Nephron (organoid): ENCODE measurements around the gene ATP1B2.
A peak's percentile ranks its signal among the peaks of the same experiment; 100 is the strongest.

Source experiments
- H3K27ac Mint-ChIP-seq, 3 experiments: 2 replicates each; pipeline ENCODE4 v1.8.0; 2020; ENCODE audit warnings: mixed read lengths in 3 of 3, mild to moderate bottlenecking in 2 of 3, moderate library complexity in 1 of 3
- H3K27me3 Mint-ChIP-seq: 2 replicates; pipeline ENCODE4 v1.8.0; 2021; ENCODE audit warnings: low read depth, mild to moderate bottlenecking, moderate library complexity, mixed read lengths
- H3K36me3 Mint-ChIP-seq: 2 replicates; pipeline ENCODE4 v1.8.0; 2020; ENCODE audit warnings: low read depth, mixed read lengths
- H3K4me1 Mint-ChIP-seq: 2 replicates; pipeline ENCODE4 v1.8.0; 2020; ENCODE audit warnings: mixed read lengths
- H3K4me3 Mint-ChIP-seq, 3 experiments: 2 replicates each; pipeline ENCODE4 v1.8.0; 2020; ENCODE audit warnings: mild to moderate bottlenecking in 3 of 3, mixed read lengths in 3 of 3, moderate library complexity in 2 of 3
- H3K9me3 Mint-ChIP-seq: 2 replicates; pipeline ENCODE4 v1.8.0; 2020; ENCODE audit warnings: mixed read lengths
- CTCF ChIP-seq, 3 experiments: fragments of 200-600 bp; sonication (generic); IDR thresholded peaks; one replicate each; pipeline ENCODE4 v1.5.0; 2021; ENCODE audit warnings: antibody characterized with exemption in 3 of 3; ENCODE audit not compliant: unreplicated experiment in 3 of 3

Gene ATP1B2

DNA sequence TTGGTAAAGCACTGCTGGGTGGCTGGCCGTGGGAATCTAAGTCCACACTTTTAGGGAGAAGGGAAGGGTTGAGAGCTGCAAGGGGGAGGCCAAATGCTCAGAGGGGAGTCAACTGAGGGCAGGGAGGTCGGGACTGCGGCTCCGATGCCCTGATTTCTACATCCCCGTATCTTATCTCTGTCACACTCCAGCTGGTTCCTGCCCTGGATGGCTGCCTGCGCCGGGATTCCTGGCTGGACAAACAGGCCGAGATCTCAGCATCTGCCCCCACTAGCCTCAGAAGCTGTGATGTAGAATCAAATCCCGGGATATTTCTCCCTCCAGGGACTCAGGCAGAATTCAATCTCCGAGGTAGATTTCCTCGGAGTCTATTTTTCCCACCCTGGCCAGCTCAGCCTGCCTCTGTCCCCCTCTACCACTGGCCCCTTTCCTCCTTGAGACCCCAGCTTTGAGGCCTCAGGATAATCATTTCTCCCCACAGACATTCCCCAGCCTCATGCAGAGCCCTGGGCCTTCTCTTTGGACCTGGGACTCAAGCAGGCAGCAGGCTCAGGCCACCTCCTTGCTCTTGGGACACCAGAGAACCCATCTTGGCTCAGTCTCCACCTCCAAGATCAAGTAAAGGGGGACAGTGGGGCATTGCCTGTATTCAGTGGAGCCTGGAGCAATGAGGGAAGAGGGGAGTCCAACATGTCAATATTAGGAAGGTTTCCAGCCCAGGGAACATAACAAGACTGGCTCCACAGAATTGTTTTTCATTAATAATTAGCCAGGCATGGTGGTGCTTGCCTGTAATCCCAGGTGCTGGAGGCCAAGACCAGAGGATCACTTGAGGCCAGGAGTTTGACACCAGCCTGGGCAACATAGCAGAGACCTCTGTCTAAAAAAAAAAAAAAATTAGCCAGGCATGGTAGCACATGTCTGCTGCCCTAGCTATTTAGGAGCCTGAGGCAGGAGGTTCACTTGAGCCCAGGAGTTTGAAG is 19.0 kb upstream of the ATP1B2 start:
- H3K9me3 Mint-ChIP-seq = no peaks in the 10 kb centered on the region
- H3K4me1 Mint-ChIP-seq = peaks cover 4% of the 10 kb centered on the region
- peaks cover 4% of the 10 kb centered on the region for H3K27me3 Mint-ChIP-seq
- H3K27ac Mint-ChIP-seq = no peak overlapping the region
- TF ChIP-seq CTCF (IDR thresholded peaks at IDR 0.05; ENCODE audit: unreplicated experiment in 3 of 3) = no peak
- H3K4me3 Mint-ChIP-seq = no peak overlapping the region
- H3K36me3 Mint-ChIP-seq = peaks cover 3% of the 10 kb centered on the region

- peak overlapping the region in 2 of 3 experiments; percentile 40 to 81 for H3K27ac Mint-ChIP-seq
- peak; percentile 18 to 26 (median 24) for TF ChIP-seq CTCF (IDR thresholded peaks at IDR 0.05; ENCODE audit: unreplicated experiment in 3 of 3)
- no peak overlapping the region for H3K4me3 Mint-ChIP-seq
- H3K27me3 Mint-ChIP-seq = peaks cover 4% of the 10 kb centered on the region
- no peaks in the 10 kb centered on the region for H3K9me3 Mint-ChIP-seq
- no peaks in the 10 kb centered on the region for H3K4me1 Mint-ChIP-seq
- H3K36me3 Mint-ChIP-seq = no peaks in the 10 kb centered on the region
These were observed 18.2 kb upstream of the ATP1B2 start for GRCh38 chr17:7632492-7632894.

DNA sequence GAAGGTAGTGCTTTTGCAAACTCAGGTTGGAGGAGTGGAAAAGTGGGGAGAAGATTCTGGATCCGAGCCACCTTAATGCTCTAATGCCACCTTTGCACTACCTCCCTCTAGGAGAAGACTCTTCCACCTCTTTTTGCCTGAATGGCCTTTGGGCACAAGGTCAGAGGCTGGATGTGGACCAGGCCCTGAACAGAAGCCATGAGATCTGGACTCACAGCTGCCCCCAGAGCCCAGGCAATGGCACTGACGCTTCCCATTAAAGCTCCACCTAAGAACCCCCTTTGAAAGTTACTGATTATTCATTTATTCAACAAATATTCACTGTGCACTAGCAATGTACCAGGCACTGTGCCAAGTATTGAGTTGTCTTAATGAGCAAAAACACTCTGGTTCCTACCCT is 17.6 kb upstream of the ATP1B2 start:
- Mint-ChIP-seq H3K27ac (peak overlapping the region in 2 of 3 experiments; percentile 43 to 65), H3K27me3 (peaks cover 4% of the 10 kb centered on the region), H3K4me1 (no peaks in the 10 kb centered on the region), H3K36me3 (no peaks in the 10 kb centered on the region), H3K4me3 (no peak overlapping the region), H3K9me3 (no peaks in the 10 kb centered on the region)
- TF ChIP-seq CTCF (IDR thresholded peaks at IDR 0.05; ENCODE audit: unreplicated experiment in 3 of 3) = no peak

- no peak overlapping the region for H3K4me3 Mint-ChIP-seq
- no peaks in the 10 kb centered on the region for H3K9me3 Mint-ChIP-seq
- TF ChIP-seq CTCF (IDR thresholded peaks at IDR 0.05; ENCODE audit: unreplicated experiment in 3 of 3) = peak; percentile 52 to 68 (median 66)
- no peaks in the 10 kb centered on the region for H3K36me3 Mint-ChIP-seq
- peaks cover 4% of the 10 kb centered on the region for H3K27me3 Mint-ChIP-seq
- H3K4me1 Mint-ChIP-seq = no peaks in the 10 kb centered on the region
- H3K27ac Mint-ChIP-seq = peak overlapping the region; percentile 43 to 58 (median 57)
These were observed 16.3 kb upstream of the ATP1B2 start for GRCh38 chr17:7634384-7634783.

GRCh38 chr17:7636163-7636562 is 14.6 kb upstream of the ATP1B2 start:
- no peaks in the 10 kb centered on the region for H3K36me3 Mint-ChIP-seq
- TF ChIP-seq CTCF (IDR thresholded peaks at IDR 0.05; ENCODE audit: unreplicated experiment in 3 of 3) = no peak

More at GRCh38 chr17:7636163-7636562, 14.6 kb upstream of the ATP1B2 start:
- H3K4me1 Mint-ChIP-seq = no peaks in the 10 kb centered on the region
- H3K27ac Mint-ChIP-seq = peak overlapping the region in 1 of 3 experiments; percentile 14
- H3K9me3 Mint-ChIP-seq = no peaks in the 10 kb centered on the region
- H3K27me3 Mint-ChIP-seq = peaks cover 4% of the 10 kb centered on the region
- no peak overlapping the region for H3K4me3 Mint-ChIP-seq
